G401 (cell line): ENCODE measurements around the gene ADCY3. TPM values are rescaled to one million over a fixed set of nuclear protein-coding genes. Genes with fewer than 3 reads are reported as not detected.

Experiments used
- total RNA-seq: library from RNA; depleted of rRNA; stranded (reverse); fragments of >200 nt; shearing (Covaris generic); gene quantifications from 2 replicates; pipeline ENCODE4 v1.2.3, GENCODE V29; 2014; rRNA removed

The ADCY3 gene
- total RNA-seq, 1 experiment from 2014 or later: 22.3 TPM

Other genes starting within 250 kb of the ADCY3 start
- gene PTRHD1, start 126.8 kb downstream of the ADCY3 start, total RNA-seq: 53.8 and 74.2 TPM in 2 replicates
- gene CENPO, start 126.8 kb downstream of the ADCY3 start, total RNA-seq: 25.7 and 29.5 TPM in 2 replicates
- gene DNAJC27, start 51.7 kb upstream of the ADCY3 start, total RNA-seq: 6.5 and 9.8 TPM in 2 replicates
- 0.18 and 0.37 TPM in 2 replicates for gene EFR3B, start 121.8 kb upstream of the ADCY3 start, total RNA-seq
- gene POMC, start 248.3 kb upstream of the ADCY3 start, total RNA-seq: not detected in 2 replicates